HG02678 (cell line): Measurements from ENCODE around the gene FAAP100.
A peak's percentile ranks its signal among the peaks of the same experiment; 100 is the strongest.
"Not testable (repeated sequence)": the region's sequence is repeated elsewhere in the genome, so short reads cannot be mapped to it uniquely, and the experiment has no call there.

Source experiments
- ATAC-seq: cut with Tn5 transposase; IDR thresholded peaks from one replicate; pipeline ENCODE4 v1.9.1; 2021; ENCODE audit warnings: mild to moderate bottlenecking, moderate library complexity; ENCODE audit not compliant: unreplicated experiment

The FAAP100 gene

DNA sequence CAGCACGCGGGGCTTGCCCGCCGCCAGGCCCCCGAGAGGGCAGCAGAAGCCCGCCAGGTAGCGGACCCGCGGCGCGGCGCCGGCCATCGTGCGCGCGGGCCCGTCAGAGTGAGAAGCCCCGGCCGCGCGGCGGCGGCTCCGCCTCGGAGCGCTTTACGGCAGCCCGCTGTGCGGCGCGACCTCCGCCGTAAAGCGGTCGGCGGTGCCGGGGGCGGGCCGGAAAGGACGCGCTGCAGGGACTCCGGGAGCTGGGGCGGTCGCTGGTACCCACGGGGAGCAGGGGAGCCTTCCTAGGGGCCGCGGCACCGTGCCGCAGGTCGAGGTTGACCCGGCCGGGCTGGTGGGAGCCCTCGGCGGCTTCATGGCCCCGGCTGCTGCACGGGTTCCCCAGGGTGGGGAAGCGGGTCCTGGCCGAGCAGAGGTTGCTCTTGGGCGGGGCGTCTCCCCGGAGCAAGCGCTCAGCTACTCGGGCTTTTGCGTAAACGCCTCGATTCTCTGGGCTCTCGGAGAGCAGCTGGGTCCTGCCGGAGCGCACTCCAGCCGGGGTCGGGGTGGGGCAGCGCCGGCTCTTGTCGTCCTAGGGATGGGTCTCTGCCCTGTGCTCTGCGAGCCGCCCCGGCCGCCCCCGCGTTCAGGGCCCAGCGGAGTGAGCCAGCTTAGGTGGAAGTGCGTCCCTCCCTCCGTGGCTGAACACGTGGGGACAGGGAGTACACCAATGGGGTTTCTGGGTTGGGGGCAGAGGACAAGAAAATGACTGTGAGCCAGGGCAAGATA, at the start of gene FAAP100:
FAAP100 (minus strand) TSS at position 110 of the 774 bp plus-strand sequence; CDS start at position 87, 23 bp downstream.
- ATAC-seq = peak; percentile 41

DNA sequence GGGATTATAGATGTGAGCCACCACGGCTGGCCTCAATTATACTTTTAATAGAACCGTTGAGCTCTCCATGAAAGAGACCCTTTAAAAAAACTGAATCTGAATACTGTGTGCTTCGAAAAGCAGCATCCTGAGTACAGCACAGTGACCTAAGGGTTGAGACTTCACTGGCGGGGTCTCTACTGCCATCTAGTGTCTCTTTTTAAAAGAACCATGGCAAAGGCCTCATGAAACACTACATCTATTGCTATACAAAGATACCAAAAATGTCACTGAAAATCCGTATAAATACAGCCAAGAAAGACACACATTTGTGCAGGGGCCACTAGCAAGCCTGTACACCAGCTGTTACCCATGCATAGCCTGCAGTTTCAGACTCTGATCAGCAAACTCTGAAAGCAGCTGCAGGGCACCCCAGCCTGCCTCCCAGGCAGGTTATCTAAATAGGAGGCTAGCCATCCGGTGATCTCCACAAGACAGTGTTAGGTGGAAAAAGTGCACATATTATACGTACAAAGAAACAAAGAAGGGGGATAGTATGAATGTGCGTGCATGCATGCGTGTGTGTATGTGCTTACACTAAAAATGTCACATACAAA, 49.5 kb upstream of the FAAP100 start:
- ATAC-seq = no peak

DNA sequence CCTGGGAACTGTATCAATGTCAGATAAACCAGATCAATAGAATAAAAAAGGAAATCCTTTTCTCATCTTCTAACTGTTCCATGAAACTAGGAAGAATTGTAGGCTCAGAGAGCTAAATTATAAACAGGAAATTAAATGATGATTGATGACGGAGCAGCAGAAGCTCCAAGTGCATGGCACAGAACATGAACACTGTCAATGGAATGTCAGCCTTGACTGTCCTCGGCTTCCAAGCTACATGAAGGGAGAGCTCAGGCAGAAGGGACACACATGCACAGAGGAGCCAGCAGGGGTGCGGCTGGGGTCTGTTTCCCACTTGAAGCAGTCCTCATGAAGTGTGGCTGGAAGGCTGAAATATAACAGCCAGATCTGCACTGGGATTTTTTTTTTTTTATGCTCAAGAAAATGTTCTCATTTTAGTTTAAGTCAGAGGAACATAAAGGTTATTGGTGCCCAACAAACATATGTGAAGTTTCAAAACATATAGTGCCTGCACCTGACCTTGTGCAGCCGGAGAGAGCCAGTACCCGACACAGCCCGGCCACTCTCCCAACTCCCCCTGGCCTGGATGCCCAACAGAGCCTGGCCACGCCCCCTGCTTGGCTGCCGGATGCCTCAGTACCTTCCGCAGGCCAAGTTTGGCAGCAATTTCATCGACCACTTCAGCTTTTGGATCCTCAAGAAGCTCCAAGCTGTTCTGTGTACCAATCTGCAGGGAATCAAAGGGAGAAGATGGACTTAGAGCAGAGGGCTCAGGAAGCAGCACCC, 47.8 kb upstream of the FAAP100 start:
- ATAC-seq = no peak

DNA sequence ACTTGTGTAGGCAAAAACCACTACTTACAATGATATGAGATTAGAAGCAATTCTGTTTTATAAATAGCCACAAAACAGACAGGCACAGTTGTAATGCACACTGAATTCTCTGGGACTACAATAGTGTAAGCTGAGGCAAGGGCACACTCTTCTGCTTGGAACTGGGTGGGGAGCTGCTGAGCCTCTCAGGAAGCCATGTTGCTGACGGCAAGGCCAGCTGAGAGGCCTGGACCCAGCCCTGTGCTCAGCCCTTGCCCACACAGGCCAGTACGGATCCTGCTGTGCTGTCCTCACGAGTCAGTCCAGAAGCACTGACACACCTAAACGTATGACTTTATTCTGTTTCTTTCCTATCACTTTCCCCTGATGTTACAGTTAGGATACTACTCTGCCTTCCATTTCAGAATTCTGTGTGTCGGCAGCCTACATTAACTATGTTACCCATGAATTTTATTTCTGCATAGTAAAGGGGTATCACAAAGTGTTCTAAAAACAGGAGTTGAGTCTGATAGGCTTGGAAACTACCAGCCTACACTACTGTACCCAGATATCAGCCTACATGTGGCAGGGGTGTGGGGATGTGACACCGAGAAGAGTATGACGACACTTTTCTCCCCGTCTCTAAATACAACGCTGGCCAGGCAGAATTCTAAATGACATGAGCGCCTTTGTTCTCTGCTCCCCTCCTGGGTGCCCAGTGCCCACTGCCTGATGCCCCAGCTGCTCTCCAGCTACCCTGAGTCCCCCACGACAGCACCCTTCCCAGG, 41.1 kb upstream of the FAAP100 start:
- ATAC-seq = no peak

DNA sequence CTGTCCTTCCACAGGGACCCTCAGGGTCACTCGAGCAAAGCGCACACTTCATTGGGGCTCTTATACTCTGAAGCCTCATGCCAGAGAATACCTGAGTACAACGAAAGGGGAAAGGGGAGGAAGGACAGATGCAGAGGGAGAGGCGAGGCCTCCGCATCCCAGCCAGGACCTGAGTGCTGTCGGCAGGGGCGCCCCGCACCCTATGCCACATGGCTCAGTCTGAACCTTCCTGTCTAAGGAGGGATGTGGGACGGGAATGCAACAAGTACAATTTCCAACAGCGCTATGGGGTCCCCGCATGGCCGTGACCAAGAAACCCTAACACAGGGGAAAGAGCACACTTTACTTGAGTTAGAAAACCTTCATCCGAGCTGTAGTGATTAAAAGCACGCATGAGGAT, 39.8 kb upstream of the FAAP100 start:
- ATAC-seq = no peak

DNA sequence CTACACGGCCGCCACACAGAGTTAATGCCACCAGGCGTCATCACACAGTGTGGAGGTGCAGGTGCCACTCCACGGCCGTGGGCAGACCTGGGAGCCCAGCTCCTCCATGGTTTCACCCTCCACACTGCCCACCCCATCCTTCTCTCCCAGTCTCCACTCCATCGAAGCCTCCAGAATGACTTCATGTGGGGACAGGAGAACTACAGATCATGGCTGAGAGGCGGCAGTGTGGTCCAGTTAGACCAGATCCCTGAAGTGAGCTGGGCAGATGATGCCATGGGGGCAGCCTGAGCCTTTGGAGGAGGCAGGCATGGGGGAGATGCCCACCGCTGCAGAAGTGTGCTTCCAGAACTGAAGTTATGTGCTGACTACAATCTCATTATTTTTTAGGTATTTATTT, 38.0 kb upstream of the FAAP100 start:
- ATAC-seq = no peak

GRCh38 chr17:81589612-81590011, 37.5 kb upstream of the FAAP100 start:
- no peak for ATAC-seq

DNA sequence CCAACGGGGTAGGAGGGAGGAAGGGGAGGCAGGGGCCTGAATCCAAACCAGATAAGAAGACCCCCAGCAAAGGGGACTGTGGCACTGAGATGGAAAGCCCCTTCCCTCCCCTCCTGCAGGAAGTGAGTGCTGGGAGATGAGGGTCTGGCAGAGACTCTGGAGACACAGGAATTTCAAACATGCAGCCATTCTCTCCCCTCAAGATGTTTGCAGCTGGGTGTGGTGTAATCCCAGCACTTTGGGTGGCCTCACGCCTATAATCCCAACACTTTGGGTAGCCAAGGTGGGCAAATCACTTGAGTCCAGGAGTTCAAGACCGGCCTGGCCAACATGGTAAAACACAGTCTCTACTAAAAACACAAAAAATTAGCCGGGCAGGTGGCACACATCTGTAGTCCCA, 33.9 kb upstream of the FAAP100 start:
- no peak for ATAC-seq

- ATAC-seq = not testable (repeated sequence)
Observed at GRCh38 chr17:81584771-81585170, 32.6 kb upstream of the FAAP100 start.

GRCh38 chr17:81583589-81584342, 31.6 kb upstream of the FAAP100 start:
- ATAC-seq = no peak

- ATAC-seq = no peak
Observed at GRCh38 chr17:81582749-81583148, 30.6 kb upstream of the FAAP100 start.

- ATAC-seq = no peak
Observed at GRCh38 chr17:81582341-81582740, 30.2 kb upstream of the FAAP100 start.

GRCh38 chr17:81581758-81582157, 29.6 kb upstream of the FAAP100 start:
- ATAC-seq = no peak

DNA sequence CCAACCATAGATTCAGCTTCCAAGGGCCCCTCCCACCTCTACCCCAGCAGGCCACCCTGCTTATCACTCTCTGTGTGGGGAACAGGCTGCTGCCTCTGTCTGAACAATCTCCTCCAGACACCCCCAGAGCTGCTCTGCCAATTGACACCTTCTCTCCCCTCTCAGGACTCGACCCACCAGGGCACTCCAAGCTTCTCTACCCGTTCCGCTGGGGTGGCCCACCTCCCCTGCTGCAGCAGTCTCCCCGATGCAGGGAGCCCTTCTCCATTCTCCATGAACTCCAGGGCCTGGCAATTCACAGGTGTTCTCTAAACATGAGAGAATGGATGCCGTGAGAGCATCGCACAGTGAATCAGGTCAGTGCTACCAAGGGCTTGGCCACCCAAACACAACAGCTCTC, 28.3 kb upstream of the FAAP100 start:
- ATAC-seq = no peak

- no peak for ATAC-seq
Observed at GRCh38 chr17:81579821-81580321, 27.7 kb upstream of the FAAP100 start.

DNA sequence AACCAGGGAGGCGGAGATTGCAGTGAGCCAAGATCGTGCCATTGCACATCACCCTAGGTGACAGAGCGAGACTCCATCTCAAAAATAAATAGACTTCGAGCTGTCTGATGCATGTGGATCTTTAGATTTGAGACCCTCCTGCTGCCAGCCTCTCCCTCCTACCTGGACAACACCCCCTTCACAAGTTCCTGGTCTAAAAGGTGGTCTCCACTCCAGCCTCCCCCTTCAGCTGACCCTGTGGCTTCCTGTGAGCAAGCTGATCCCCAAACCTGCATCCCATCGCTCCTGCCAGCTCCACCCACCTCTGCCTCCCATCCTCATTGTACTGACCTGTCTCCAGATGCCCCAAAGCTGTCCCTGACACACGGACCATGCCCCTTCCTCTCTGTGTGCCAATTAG, 27.1 kb upstream of the FAAP100 start:
- ATAC-seq = no peak

DNA sequence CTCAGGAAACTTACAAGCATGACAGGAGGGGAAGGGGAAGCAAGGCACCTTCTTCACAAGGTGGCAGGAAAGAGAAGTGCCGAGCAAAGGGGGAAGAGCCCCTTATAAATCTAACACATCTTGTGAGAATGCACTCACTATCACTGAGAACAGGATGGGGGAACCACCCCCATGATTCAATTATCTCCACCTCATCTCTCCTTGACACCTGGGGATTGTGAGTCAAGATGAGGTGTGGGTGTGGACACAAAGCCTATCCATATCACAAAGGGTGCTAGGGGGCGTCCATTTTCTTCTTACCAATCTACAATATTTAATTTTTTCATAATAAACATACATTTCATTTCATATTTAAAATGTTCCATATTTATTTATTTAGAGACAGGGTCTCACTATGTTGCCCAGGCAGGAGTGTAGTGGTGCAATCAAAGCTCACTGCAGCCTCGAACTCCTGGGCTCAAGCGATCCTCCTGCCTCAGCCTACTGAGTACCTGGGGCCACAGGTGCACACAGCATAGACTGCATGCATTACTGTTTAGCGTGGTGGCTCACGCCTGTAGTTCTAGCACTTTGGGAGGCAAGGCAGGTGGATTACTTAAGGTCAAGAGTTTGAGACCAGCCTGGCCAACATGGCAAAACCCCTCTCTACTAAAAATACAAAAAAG, 26.5 kb upstream of the FAAP100 start:
- no peak for ATAC-seq

- no peak for ATAC-seq
Observed at GRCh38 chr17:81578038-81578441, 25.9 kb upstream of the FAAP100 start.

- ATAC-seq = no peak
Observed at GRCh38 chr17:81577278-81578000, 25.3 kb upstream of the FAAP100 start.
